ENCODE results near the gene MEIOB. TPM values are rescaled to one million over a fixed set of nuclear protein-coding genes. Genes with fewer than 3 reads are reported as not detected.

MEIOB gene
- total RNA-seq, 1 experiment from 2014 or later, result 1.4 TPM

GRCh38 chr16:1858189-1858865 lies 13.6 kb downstream of the MEIOB start:
- ATAC-seq (peak; percentile 67), DNase-seq (ENCODE audit: low spot score) (no peak)
- TF ChIP-seq ZNF317 (CRISPR knock-in tag; IDR thresholded peaks at IDR 0.05; ENCODE audit: borderline replicate concordance, low read depth), result no peak
- Mint-ChIP-seq H3K27me3 (ENCODE audit: low read depth) (peaks cover 80% of the 10 kb centered on the region), H3K36me3 (no peaks in the 10 kb centered on the region), H3K9me3 (no peaks in the 10 kb centered on the region), H3K27ac (no peak overlapping the region), H3K4me3 (no peak overlapping the region), H3K4me1 (no peaks in the 10 kb centered on the region)
- ChIA-PET POLR2A (no interaction called here), CTCF (interaction anchor here (1.0 to 2.6 kb wide), 2 partner anchors 65 to 70 kb away, joined by 5 to 10 read pairs; no protein-coding TSS in a partner anchor)

GRCh38 chr16:1857433-1858097 lies 14.4 kb downstream of the MEIOB start:
- H3K4me3 Mint-ChIP-seq, result no peak overlapping the region
- ChIA-PET POLR2A (no interaction called here), CTCF (interaction anchor here (1.0 to 2.6 kb wide), 3 partner anchors 66 to 74 kb away, joined by 3 to 10 read pairs (median 5); no protein-coding TSS in a partner anchor)
- TF ChIP-seq ZNF232 (CRISPR knock-in tag; IDR thresholded peaks at IDR 0.05) (no peak), ZBTB43 (CRISPR knock-in tag; IDR thresholded peaks at IDR 0.05) (no peak), ZNF671 (CRISPR knock-in tag; IDR thresholded peaks at IDR 0.05) (no peak), HMGA2 (CRISPR knock-in tag; IDR thresholded peaks at IDR 0.05) (no peak), RORB (CRISPR knock-in tag; IDR thresholded peaks at IDR 0.05) (no peak), NR1H2 (CRISPR knock-in tag; IDR thresholded peaks at IDR 0.05) (no peak), PRDM15 (CRISPR knock-in tag; IDR thresholded peaks at IDR 0.05) (no peak), ZNF425 (CRISPR knock-in tag; conservative IDR thresholded peaks at IDR 0.05) (no peak), ZNF263 (CRISPR knock-in tag; IDR thresholded peaks at IDR 0.05; ENCODE audit: low read depth) (no peak), STAT6 (CRISPR knock-in tag; conservative IDR thresholded peaks at IDR 0.05; ENCODE audit: low read depth) (no peak), MLX (CRISPR knock-in tag; IDR thresholded peaks at IDR 0.05) (no peak), RELA (CRISPR knock-in tag; IDR thresholded peaks at IDR 0.05; ENCODE audit: borderline replicate concordance) (no peak), ZSCAN18 (CRISPR knock-in tag; IDR thresholded peaks at IDR 0.05) (no peak), PREB (CRISPR knock-in tag; IDR thresholded peaks at IDR 0.05; ENCODE audit: borderline replicate concordance) (no peak), TP53 (CRISPR knock-in tag; IDR thresholded peaks at IDR 0.05) (no peak), ZNF396 (CRISPR knock-in tag; IDR thresholded peaks at IDR 0.05; ENCODE audit: borderline replicate concordance) (no peak), CREB1 (CRISPR knock-in tag; IDR thresholded peaks at IDR 0.05) (no peak), FOXJ3 (CRISPR knock-in tag; IDR thresholded peaks at IDR 0.05; ENCODE audit: borderline replicate concordance) (no peak)
- H3K27me3 Mint-ChIP-seq (ENCODE audit: low read depth), result peaks cover 88% of the 10 kb centered on the region
- DNase-seq (ENCODE audit: low spot score), result no peak
- H3K36me3 Mint-ChIP-seq, result no peaks in the 10 kb centered on the region
- H3K27ac Mint-ChIP-seq, result no peak overlapping the region
- no peak for ATAC-seq
- no peaks in the 10 kb centered on the region for H3K9me3 Mint-ChIP-seq
- no peaks in the 10 kb centered on the region for H3K4me1 Mint-ChIP-seq
